Measurements from ENCODE around the gene DYNC1I1.

DYNC1I1 gene

DNA sequence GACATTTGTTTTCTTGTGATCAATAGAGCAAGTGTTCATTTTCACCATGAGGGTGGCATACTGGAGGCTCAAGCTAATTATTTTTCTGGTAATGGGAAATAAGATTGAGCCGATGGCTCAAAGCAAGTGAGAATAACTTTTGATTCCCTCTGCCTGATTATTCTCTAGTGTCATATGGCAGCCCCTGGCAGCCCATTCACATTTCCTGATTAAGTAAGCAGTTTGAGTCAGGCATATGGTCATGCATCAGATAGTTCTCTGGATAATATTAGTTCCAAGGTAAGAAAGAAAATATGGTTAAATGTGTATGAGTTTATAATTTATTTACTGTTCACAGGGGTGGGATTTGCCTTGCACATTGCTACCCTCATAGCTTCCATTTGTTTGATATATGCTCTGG lies 109.2 kb downstream of the DYNC1I1 start:
- no peaks in the 10 kb centered on the region for H3K27me3 ChIP-seq
- H3K36me3 ChIP-seq = no peaks in the 10 kb centered on the region
- DNase-seq = no peak
- no peaks in the 10 kb centered on the region for H3K9me3 ChIP-seq
- TF ChIP-seq, protein P1, sequence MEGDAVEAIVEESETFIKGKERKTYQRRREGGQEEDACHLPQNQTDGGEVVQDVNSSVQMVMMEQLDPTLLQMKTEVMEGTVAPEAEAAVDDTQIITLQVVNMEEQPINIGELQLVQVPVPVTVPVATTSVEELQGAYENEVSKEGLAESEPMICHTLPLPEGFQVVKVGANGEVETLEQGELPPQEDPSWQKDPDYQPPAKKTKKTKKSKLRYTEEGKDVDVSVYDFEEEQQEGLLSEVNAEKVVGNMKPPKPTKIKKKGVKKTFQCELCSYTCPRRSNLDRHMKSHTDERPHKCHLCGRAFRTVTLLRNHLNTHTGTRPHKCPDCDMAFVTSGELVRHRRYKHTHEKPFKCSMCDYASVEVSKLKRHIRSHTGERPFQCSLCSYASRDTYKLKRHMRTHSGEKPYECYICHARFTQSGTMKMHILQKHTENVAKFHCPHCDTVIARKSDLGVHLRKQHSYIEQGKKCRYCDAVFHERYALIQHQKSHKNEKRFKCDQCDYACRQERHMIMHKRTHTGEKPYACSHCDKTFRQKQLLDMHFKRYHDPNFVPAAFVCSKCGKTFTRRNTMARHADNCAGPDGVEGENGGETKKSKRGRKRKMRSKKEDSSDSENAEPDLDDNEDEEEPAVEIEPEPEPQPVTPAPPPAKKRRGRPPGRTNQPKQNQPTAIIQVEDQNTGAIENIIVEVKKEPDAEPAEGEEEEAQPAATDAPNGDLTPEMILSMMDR (IDR thresholded peaks at IDR 0.05; ENCODE audit: low read depth, low read length) = no peak
- H3K4me1 ChIP-seq = peaks cover 10% of the 10 kb centered on the region; the same call in 1 of the 2 replicates
- H3K4me3 ChIP-seq (ENCODE audit: low read depth, low read length) = no peak overlapping the region

DNA sequence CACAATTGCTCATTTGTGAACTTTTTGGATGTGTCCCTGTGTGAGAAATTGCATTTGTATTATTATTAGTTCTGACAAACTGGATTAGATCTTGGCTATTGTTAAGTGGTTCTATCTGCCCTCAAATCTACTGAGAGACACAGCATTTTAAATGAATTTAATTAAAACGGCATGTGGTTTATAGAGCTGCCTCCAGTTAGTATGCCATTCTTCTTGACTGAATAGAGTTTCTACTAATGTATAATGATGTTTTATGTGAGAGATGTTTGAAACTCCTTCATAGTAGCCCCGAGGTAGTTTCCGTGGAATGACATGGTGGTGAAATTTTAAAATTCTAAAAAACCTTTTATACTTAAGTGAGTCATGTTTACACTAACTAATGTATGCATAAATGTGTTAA lies 110.9 kb downstream of the DYNC1I1 start:
- no peak for DNase-seq
- TF ChIP-seq, protein P1 (IDR thresholded peaks at IDR 0.05; ENCODE audit: low read depth, low read length) = no peak
- Histone ChIP-seq H3K27me3 (no peaks in the 10 kb centered on the region), H3K36me3 (no peaks in the 10 kb centered on the region), H3K4me1 (peaks cover 10% of the 10 kb centered on the region; the same call in 1 of the 2 replicates), H3K9me3 (no peaks in the 10 kb centered on the region), H3K4me3 (ENCODE audit: low read depth, low read length) (no peak overlapping the region)

DNA sequence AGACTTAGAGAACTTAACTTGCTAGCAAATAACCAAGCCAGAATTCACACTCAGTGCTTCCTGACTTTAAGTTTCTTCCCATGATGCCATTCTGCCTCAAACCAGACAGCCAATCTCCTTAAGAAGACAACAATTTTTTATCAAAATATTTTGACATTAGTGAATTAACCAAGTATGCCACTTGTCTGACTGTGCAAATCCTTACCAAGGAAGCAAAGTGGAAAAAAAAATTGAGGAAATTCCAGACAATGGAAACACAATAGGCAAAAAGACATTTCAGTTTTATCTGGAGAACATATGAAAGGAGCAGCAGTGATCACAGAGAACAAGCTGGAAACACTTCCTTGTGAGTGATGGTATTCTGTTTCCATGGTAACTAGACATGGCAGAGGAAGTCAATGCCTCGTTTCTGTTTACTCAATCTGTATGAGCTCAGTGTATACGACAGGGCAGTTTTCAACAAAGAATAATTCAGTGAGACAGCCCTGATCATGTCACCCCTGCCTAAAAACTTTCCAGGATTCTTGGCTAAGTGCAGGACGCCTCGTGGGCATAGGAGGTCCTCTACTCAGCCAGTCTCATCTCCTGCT lies 114.2 kb downstream of the DYNC1I1 start:
- TF ChIP-seq, protein P1 (IDR thresholded peaks at IDR 0.05; ENCODE audit: low read depth, low read length) = no peak
- H3K4me3 ChIP-seq (ENCODE audit: low read depth, low read length) = no peak overlapping the region
- DNase-seq = no peak

DNA sequence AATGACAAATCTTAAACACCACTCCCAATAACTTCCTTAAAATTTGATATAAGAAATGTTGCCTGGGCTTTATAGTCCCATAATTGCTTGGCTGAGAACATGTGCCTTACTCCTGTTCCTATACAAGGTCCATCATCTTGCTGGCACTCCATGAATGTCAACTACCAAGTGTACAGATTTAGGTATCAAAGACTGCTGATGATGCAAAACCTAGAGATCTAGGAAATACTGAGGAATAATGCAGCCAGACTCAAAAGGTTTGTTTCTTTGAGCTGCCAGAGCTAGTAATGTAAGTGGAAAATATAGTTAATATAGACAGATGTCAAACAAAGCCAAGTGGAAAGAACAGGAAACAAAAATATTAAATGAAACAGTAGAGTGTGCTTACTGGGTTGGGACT lies 121.1 kb downstream of the DYNC1I1 start:
- no peaks in the 10 kb centered on the region for H3K36me3 ChIP-seq
- TF ChIP-seq, protein P1 (IDR thresholded peaks at IDR 0.05; ENCODE audit: low read depth, low read length) = no peak
- H3K4me3 ChIP-seq (ENCODE audit: low read depth, low read length) = no peak overlapping the region
- no peaks in the 10 kb centered on the region for H3K9me3 ChIP-seq
- DNase-seq = no peak
- no peaks in the 10 kb centered on the region for H3K27me3 ChIP-seq
- peaks cover 2% of the 10 kb centered on the region; the same call in 1 of the 2 replicates for H3K4me1 ChIP-seq

More for the DNA sequence above, 114.2 kb downstream of the DYNC1I1 start:
- Histone ChIP-seq H3K27me3 (no peaks in the 10 kb centered on the region), H3K9me3 (no peaks in the 10 kb centered on the region), H3K4me1 (peaks cover 2% of the 10 kb centered on the region; the same call in 1 of the 2 replicates), H3K36me3 (no peaks in the 10 kb centered on the region)

DNA sequence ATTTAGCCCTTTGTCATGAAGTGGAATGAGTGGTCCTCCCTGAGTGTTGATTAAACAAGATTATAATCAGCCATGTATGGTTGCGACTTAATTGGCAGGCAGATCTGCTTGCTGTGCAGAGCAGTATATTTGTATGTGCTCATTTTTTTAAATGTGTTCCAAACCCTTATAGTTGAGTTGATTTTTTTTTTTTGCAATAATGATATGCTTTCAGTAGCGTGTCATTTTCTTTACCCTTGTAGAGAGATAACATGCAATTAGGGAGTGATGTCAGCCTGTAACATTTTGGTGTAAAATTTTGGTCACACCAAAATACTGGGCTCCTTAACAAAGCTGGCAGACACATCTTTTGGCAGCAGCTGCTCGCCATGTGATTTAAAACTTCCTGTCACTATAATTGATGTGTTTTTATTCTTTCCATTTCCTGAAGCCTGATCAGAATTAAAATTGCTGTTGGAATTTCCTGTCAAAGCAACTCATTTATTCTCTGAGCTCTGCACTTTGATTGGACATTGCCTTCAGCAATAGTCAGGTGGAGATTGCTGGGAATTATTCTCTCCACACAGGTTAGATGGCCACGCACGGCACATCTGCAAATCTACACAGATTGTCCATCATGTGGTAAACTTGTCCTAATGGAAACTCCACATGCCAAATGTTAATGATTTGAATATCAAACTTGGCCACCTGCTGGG lies 125.3 kb downstream of the DYNC1I1 start:
- H3K36me3 ChIP-seq = no peaks in the 10 kb centered on the region
- no peaks in the 10 kb centered on the region for H3K9me3 ChIP-seq
- TF ChIP-seq, protein P1 (IDR thresholded peaks at IDR 0.05; ENCODE audit: low read depth, low read length) = no peak
- peaks cover 18% of the 10 kb centered on the region for H3K4me1 ChIP-seq
- H3K4me3 ChIP-seq (ENCODE audit: low read depth, low read length) = no peak overlapping the region
- no peaks in the 10 kb centered on the region for H3K27me3 ChIP-seq
- no peak for DNase-seq

DNA sequence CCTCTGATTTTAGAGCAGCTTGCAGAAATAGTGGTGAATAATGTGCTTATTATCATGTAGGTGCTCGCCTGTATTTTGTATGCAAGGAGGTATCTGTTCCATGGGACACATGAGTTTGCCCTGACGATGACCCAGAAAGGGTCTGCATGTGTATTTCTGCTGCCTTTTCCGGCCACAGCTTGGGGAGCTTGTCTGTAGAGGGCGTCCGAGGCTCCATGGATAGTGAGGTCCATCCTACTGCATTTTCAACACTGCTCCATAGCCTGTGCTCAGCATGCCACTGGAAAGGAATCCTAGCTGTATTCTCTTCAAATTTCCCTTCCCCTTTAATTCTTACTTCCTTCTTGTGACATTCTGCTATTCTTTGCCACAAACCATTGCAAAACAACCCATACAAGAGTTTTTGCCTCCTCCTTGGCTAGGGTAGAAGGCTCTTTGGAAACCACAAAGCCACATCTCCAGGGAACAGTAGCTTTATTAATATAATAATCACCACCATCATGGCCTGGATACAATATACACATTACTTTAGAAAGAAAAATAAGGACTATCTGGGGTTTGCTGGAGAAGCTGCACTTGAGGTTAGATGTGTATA lies 127.7 kb downstream of the DYNC1I1 start:
- Histone ChIP-seq H3K27me3 (no peaks in the 10 kb centered on the region), H3K9me3 (no peaks in the 10 kb centered on the region), H3K4me3 (ENCODE audit: low read depth, low read length) (no peak overlapping the region), H3K36me3 (no peaks in the 10 kb centered on the region), H3K4me1 (peaks cover 18% of the 10 kb centered on the region)
- TF ChIP-seq, protein P1 (IDR thresholded peaks at IDR 0.05; ENCODE audit: low read depth, low read length) = peak; percentile 60
- DNase-seq = peak; percentile 50

All from BE2C (cell line).